Mesothelial cell of epicardium (in vitro differentiated cells): ENCODE data around the gene DSG2. TPM values are rescaled to one million over a fixed set of nuclear protein-coding genes. Genes with fewer than 3 reads are reported as not detected.
A peak's percentile ranks its signal among the peaks of the same experiment; 100 is the strongest.

ENCODE experiments used
- DNase-seq, 2 experiments: peaks; one replicate each; pipeline ENCODE4 v3.0.0; 2021; ENCODE audit warnings: low spot score in 2 of 2; ENCODE audit not compliant: unreplicated experiment in 2 of 2
- H3K27ac Mint-ChIP-seq: 2 replicates; pipeline ENCODE4 v1.8.0; 2021; ENCODE audit warnings: mixed read lengths
- H3K27me3 Mint-ChIP-seq: 2 replicates; pipeline ENCODE4 v1.8.0; 2021; ENCODE audit warnings: low read depth, mixed read lengths
- H3K36me3 Mint-ChIP-seq: 2 replicates; pipeline ENCODE4 v1.8.0; 2021; ENCODE audit warnings: mixed read lengths
- H3K4me1 Mint-ChIP-seq: 2 replicates; pipeline ENCODE4 v1.8.0; 2021; ENCODE audit warnings: mixed read lengths
- H3K4me3 Mint-ChIP-seq: 2 replicates; pipeline ENCODE4 v1.8.0; 2021; ENCODE audit warnings: mild to moderate bottlenecking, moderate library complexity, mixed read lengths
- H3K9me3 Mint-ChIP-seq: 2 replicates; pipeline ENCODE4 v1.8.0; 2021; ENCODE audit warnings: mixed read lengths
- total RNA-seq: library from RNA; stranded (reverse); gene quantifications from 3 replicates; pipeline ENCODE4 v1.2.1, GENCODE V29; 2021
- TF ChIP-seq, protein P1 (sequence below): fragments of 200-600 bp; sonication (generic); IDR thresholded peaks from one replicate; pipeline ENCODE4 v1.5.0; 2021; ENCODE audit warnings: antibody characterized with exemption; ENCODE audit not compliant: unreplicated experiment

DSG2 gene
- total RNA-seq, result 98.0 to 102 TPM (median 98.4 TPM) in 3 replicates

DNA sequence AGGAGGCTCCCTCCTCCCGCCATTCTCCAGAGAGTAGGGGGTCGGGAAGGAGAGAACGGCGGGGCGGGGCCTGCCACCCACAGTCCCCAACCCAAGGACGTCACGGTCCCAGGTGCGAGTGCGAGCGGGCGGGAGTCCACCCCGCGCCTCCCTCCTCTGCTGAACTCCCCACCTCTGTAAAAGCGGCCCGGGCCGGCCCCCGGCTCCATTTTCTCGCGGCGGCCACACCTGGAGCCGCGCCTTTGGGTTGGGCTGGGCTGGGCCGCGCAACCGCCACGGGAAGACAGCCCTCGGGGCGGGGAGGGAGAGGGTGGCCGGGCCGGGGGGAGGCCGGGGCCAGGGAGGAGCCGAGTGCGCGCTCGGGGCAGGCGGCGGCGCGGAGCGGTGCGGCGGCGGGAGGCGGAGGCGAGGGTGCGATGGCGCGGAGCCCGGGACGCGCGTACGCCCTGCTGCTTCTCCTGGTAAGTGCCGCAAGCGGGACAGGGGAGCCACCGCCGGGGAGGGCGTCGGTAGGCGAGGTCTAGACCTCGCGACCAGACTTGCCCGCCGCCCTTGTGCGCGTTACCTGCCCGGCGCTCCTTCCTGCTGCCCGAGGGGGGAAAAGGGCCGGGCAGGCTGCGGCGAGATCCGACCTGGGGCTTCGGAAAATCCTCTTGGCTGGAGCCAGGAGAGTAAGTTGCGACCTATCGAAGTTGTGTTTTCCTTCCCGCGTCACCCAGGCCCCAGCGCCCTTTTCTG, at the start of gene DSG2:
Gene DSG2 (plus strand): TSS at position 342 of the 738 bp plus-strand sequence. CDS start 75 bp downstream, at position 417.
- H3K36me3 Mint-ChIP-seq, result no peaks in the 10 kb centered on the region
- peak within 1 kb of the TSS; percentile 98 for H3K27ac Mint-ChIP-seq
- peak; percentile 64 to 77 for DNase-seq

DNA sequence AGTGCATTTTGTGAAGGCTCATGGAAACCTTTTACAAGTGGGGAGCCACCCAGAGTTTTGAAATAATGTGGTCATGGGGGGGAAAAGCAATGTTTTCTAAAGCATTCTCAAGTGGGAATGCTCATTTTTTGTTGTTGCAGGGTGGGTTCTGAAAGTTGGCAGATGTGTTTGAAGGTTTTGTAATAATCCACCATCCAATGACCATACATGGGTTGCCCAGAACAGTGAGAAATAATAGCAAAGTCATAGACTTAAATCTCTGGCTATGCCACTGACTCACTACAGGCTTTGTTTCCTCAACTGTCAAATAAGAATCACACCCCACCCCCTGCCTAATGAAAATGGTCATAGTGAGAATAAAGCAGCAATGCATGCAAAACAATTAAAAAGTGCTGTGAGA, 47.6 kb upstream of the DSG2 start:
- H3K27ac Mint-ChIP-seq, result no peak overlapping the region
- no peaks in the 10 kb centered on the region for H3K36me3 Mint-ChIP-seq
- H3K4me3 Mint-ChIP-seq, result no peak overlapping the region
- DNase-seq, result no peak
- no peaks in the 10 kb centered on the region for H3K4me1 Mint-ChIP-seq
- TF ChIP-seq, protein P1, sequence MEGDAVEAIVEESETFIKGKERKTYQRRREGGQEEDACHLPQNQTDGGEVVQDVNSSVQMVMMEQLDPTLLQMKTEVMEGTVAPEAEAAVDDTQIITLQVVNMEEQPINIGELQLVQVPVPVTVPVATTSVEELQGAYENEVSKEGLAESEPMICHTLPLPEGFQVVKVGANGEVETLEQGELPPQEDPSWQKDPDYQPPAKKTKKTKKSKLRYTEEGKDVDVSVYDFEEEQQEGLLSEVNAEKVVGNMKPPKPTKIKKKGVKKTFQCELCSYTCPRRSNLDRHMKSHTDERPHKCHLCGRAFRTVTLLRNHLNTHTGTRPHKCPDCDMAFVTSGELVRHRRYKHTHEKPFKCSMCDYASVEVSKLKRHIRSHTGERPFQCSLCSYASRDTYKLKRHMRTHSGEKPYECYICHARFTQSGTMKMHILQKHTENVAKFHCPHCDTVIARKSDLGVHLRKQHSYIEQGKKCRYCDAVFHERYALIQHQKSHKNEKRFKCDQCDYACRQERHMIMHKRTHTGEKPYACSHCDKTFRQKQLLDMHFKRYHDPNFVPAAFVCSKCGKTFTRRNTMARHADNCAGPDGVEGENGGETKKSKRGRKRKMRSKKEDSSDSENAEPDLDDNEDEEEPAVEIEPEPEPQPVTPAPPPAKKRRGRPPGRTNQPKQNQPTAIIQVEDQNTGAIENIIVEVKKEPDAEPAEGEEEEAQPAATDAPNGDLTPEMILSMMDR, result no peak
- no peaks in the 10 kb centered on the region for H3K27me3 Mint-ChIP-seq
- H3K9me3 Mint-ChIP-seq, result no peaks in the 10 kb centered on the region

More for the DNA sequence above, at the start of gene DSG2:
- no peaks in the 10 kb centered on the region for H3K27me3 Mint-ChIP-seq
- TF ChIP-seq, protein P1, result no peak
- H3K9me3 Mint-ChIP-seq, result no peaks in the 10 kb centered on the region
- H3K4me1 Mint-ChIP-seq, result peaks cover 31% of the 10 kb centered on the region
- peak within 1 kb of the TSS; percentile 97 for H3K4me3 Mint-ChIP-seq

DNA sequence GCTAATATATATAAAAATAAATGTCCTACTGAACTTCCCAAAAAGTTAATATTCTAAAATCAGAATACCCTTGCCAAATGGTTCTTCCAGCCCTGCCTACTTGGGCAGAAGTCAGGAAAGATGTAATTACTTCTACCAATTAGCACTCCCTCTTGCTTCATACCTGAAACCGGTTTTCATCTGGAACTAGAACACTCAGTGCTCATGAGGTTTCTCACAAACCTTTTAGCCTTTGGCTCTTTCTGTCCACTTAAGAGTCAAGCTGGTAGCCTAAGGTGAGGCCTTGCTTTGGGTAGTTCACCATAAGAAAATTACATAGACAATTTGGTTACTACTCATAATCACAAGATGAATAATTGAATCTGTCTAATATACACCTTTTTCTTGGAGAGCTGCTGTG, 46.4 kb upstream of the DSG2 start:
- Mint-ChIP-seq H3K27me3 (no peaks in the 10 kb centered on the region), H3K4me3 (no peak overlapping the region), H3K4me1 (no peaks in the 10 kb centered on the region), H3K36me3 (no peaks in the 10 kb centered on the region), H3K9me3 (no peaks in the 10 kb centered on the region), H3K27ac (no peak overlapping the region)
- DNase-seq, result no peak
- TF ChIP-seq, protein P1, result no peak

DNA sequence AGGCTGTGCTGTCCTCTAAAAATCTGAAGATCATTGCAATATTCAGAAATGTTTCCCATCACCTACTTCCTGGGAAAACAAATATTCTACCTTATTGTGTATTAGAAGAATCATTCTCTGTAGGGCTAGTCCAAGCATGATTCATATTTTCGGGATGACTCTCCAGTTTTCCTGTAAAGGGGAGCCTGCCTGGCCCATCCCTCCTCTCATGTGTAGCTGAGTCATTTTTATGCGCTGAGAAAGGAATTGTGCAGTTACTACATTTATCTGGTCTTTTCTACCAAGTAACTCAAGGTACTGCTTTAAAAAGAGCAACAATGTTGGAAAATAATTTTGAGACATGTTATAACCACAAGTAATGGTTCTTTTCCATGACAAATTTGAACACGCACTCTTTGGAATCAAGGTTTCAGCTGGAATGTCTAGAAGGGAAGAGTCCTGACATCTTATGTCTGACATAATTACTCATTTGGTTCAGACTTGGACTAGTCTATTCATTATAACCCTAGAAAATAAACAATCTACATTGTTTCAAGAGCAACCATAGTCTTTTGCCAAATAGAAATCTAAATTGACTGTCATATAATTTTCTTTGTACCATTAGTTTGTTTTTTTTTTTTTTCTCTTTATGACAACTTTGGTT, 43.8 kb upstream of the DSG2 start:
- no peaks in the 10 kb centered on the region for H3K4me1 Mint-ChIP-seq
- DNase-seq, result no peak
- H3K9me3 Mint-ChIP-seq, result no peaks in the 10 kb centered on the region
- no peaks in the 10 kb centered on the region for H3K36me3 Mint-ChIP-seq
- H3K4me3 Mint-ChIP-seq, result no peak overlapping the region
- H3K27me3 Mint-ChIP-seq, result no peaks in the 10 kb centered on the region
- H3K27ac Mint-ChIP-seq, result no peak overlapping the region
- TF ChIP-seq, protein P1, result no peak

DNA sequence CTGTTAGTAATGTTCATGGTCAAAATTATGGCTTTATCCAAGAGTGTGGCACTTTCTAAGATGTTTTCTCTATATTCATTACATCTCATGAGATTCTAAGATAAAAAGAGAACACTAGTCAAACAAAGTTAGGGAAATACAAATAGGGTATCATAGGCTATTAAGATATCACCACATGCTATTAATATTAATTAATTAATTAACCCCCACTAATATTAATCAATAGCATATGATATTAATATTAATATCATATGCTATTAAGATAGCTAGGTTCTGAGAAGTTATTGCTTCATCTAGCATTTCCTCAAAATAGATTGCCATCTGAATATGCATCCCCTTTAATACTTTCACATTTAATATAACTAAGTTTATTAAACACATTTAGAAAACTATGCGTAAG, 28.3 kb upstream of the DSG2 start:
- Mint-ChIP-seq H3K27ac (no peak overlapping the region), H3K4me3 (no peak overlapping the region), H3K4me1 (no peaks in the 10 kb centered on the region), H3K27me3 (no peaks in the 10 kb centered on the region), H3K9me3 (no peaks in the 10 kb centered on the region), H3K36me3 (no peaks in the 10 kb centered on the region)
- TF ChIP-seq, protein P1, result no peak
- DNase-seq, result no peak
